Suppressor macrophage treated with lipopolysaccharide for 1 hour (primary cell): ENCODE measurements around the gene FILIP1L.

Experiments used
- DNase-seq, 3 donors: peaks; one replicate each; pipeline ENCODE4 v3.0.0-alpha.2; 2020 to 2022

FILIP1L gene

GRCh38 chr3:100114413-100115030 lies at the start of gene FILIP1L:
TSS of gene FILIP1L (minus strand) at chr3:100114501.
- no peak for DNase-seq

DNA sequence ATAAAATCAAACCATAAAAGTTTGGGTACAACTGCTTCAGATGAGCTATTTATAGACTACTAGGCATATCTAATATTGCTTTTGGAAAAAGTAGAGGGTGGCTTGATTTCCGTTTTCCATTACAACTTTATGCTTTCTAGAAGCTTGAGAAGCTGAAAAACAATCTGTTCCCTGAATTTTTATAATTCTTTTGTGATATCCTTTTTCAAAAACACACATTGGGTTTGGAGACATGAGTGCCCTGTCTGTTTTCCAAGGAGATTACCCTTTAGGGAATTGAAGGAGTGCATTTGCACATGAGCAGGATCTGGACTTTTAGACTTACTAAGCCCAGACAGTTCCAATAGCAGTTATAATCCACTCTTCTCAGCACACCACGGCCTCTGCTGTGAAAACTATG lies 49.5 kb upstream of the FILIP1L start:
- no peak for DNase-seq

DNA sequence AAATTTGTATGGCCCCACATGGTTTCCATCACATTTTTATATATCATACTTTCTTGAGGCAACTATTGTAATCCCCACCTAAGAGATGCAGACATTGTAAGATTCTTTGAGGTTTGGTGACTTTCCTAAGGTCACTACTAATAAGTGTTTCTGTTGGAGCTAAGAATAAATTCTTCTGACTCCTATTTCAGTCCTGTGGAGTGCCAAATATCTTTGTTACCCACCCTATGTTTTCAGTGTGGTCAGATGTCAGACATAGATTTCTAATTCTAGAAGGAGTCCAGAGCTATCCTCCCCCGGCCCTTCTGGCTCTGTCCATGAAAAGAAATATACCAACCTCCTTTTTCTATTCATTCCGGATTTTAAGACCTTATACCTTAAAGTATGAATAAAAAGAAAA lies 46.2 kb upstream of the FILIP1L start:
- DNase-seq = no peak

DNA sequence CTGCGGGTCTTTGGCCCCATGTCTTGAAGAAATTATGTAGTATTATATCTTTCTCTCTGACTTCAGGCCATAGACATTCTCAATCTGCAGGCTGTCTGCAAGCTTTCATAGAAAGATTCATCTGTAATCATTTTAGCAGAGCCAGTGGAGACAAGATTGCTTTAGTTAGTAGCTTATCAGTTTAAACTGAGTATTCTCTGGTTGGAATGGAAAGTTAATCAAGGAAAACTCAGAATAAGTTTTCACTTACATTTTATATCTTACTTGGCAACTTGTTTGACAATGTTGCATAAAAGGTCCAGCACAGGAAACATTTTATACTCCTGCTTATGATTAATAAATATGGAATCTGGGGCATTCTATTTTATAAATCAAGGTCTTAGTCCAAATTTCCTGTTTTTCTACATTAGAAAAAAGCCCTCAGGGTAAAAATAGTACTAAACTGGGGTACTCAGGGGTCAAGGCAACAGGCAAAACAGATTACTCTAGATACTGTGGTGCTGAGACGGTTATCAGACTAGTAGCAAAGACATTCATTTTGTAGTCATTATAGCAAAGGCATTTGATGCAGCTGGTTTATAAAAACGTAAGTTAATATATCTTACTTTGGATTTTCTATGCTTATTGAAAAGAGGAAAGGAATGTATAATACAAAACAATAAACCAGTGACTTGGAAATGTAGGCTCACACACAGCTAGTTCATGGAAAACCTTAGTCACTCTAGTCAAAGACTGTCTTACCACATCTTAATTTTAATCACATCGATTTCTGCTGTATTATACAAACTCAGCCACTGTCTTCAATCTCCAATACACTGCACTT lies 45.2 kb upstream of the FILIP1L start:
- no peak for DNase-seq

DNA sequence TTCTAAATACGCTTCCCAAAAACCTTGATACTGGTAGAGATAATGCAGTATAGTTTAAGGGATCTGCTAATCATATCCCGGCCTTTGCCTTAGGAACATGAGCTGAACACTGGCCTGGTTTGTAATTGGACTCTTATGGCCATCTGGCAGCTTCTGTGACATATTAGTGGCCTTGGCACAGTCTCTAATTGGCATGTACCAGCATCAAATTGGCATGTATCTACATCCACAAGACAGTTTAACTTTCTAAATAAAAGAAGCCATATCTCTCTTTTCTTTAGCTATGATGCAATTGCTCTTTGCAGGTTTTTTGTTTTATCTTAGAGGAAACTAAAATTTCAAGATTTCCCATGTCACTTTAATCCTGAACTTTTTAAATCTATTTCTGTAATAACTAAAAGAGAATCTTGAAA lies 44.6 kb upstream of the FILIP1L start:
- no peak for DNase-seq

DNA sequence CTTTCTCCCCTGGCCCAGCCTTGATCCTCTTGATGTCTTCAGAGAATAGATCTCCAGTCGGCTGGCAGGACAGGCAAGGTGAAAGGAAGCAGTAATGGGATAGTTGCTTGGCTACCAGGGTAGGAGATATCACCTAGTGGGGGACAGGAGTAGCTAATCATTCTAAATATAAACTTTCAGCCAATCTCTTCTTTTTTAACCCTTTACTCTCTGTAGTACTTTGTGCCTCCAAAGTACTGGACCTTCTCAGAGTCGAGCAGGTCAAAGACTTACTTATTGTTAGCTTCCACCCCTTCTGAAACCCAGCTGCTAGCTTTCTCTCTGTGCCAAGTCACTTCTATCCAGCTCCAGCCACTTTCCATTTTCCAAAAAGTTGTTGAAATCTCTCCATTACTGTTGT lies 43.4 kb upstream of the FILIP1L start:
- no peak for DNase-seq

- no peak for DNase-seq
Observed at GRCh38 chr3:100155590-100155989, 41.3 kb upstream of the FILIP1L start.

DNA sequence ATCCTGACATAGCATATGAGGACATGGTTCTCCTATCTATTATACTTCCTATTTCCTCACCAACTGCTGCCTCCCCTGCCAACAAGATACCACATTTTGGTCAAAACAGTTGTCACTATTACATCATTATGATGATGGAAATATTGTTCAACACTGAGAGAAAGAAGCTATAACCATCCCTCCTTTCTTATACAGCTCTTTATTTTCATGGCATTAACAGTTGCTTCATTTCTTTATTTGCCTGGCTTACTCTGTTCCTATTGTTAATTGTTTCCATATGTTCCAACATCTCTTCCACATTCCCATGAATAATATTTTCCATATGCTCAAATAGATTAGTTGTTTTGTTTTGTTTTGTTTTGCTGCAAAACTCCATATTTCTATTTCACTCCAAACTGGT lies 40.8 kb upstream of the FILIP1L start:
- no peak for DNase-seq

GRCh38 chr3:100154171-100154570 lies 39.9 kb upstream of the FILIP1L start:
- DNase-seq = no peak

GRCh38 chr3:100151024-100151707 lies 36.9 kb upstream of the FILIP1L start:
- no peak for DNase-seq

DNA sequence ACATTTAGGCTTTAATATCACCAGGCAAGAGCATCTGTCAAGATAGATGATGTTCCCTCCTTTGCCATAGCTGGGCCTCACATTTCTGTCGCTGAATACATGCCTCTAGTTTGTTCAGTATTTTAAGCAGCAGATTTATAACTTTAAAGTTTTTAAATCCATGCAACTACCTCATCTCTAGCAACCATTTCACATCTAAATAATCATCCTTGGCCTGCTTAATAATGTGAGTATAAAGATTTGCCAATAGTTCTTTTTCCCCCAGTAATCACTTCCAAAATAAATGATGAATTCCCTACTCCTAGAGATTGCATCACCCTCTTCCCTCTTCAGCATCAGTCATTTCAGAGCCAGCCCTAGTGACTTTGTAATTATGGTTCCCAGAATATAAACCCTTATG lies 36.2 kb upstream of the FILIP1L start:
- DNase-seq = no peak

GRCh38 chr3:100149713-100150415 lies 35.6 kb upstream of the FILIP1L start:
- no peak for DNase-seq

DNA sequence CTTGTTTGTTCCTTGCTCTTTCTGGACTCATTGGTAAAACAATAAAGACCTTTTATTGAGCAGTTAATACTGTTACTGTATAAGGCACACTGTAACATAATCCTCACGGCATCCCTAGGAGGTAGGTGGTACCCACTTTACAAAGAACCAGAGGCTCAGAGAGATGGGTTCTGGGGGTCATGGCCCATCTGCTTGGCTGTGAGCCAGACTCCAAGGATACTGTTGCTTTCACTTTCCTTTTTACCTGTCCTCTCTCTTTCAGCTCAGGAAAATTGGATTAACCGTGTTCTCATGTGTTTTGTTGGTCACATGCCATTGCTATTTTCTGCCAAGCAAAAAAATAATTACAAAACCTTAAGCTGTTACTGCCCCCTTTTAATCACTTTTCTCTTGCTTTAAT lies 34.8 kb upstream of the FILIP1L start:
- DNase-seq = no peak

- DNase-seq = peak in 1 of 3 donors; percentile 3
Observed at GRCh38 chr3:100144255-100144866, 30.1 kb upstream of the FILIP1L start.

DNA sequence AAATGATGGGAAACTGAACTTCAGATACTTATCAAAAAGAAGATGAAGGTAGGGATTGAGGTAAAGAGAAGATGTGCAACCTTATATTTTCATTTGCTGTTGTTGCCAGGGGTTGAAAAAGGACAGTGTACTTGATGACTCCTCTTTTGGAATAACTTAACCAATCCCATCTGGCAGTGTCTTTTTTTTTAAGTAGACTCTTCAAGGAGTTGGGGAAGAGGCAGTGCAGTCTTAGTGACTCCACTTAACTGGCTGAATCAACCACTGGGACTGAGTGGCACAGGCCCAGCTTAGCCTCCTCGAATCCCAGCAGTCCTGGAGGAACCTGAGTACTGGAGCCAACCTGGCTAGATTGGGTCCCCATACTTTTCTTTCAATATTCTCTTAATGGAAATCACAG lies 27.3 kb upstream of the FILIP1L start:
- DNase-seq = no peak

DNA sequence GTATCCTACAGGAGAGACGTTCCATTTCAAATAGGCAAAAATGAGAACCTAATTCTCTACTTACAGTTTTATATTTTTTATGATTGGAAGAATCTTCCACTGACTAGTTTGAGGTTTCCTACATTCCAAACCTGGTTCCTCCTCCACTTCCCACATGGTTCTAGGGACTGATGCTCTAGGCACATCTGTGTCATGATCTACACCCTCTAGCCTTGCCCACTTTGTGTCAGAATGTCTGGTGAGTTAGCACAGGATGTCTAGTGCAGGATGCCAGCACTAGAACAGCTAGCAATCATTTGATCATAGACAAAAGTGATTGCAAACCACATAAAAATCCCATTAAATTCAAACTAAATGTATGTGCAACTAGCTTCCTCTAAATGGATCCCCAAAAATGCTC lies 26.7 kb upstream of the FILIP1L start:
- no peak for DNase-seq

- no peak for DNase-seq
Observed at GRCh38 chr3:100136921-100137320, 22.6 kb upstream of the FILIP1L start.

DNA sequence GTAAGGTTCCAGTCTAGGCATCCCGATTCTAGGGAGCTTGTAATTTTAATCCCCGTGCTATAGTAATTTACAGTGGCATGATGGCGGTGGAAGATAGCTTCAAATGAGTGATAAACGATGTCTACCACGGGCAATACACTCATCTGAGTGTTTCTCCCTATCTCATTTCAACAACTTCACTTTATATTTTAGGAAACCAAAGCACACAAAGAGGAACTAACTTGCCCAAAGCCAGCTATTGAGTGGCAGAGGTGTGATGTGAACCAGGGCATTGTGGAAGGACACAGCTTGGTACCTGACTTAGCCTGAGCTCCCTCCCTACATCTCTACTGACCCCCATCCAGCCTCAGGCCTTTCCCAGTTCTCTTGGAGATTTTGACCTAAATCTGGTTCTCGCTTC lies 16.9 kb upstream of the FILIP1L start:
- no peak for DNase-seq

GRCh38 chr3:100129941-100130340 lies 15.6 kb upstream of the FILIP1L start:
- peak in 2 of 3 donors; percentile 7 to 8 for DNase-seq

DNA sequence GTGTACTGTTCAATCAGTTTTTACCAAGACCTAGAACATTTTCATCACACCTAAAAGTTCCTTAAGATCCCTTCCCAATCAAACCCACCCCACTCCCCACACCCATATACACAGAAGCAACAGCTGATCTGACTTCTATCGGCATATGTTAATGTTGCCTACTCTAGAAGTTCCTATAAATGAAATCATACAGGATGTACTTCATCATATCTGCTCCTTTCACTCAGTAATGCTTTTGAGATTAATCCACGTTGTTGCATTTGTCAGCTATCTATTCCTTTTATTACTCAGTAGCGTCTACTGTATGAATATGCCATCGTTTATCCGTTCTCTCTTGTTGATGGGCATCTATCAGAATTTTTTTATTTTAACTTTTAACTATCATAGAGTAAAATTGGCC lies 14.3 kb upstream of the FILIP1L start:
- DNase-seq = no peak

- DNase-seq = no peak
Observed at GRCh38 chr3:100127792-100128191, 13.5 kb upstream of the FILIP1L start.

DNA sequence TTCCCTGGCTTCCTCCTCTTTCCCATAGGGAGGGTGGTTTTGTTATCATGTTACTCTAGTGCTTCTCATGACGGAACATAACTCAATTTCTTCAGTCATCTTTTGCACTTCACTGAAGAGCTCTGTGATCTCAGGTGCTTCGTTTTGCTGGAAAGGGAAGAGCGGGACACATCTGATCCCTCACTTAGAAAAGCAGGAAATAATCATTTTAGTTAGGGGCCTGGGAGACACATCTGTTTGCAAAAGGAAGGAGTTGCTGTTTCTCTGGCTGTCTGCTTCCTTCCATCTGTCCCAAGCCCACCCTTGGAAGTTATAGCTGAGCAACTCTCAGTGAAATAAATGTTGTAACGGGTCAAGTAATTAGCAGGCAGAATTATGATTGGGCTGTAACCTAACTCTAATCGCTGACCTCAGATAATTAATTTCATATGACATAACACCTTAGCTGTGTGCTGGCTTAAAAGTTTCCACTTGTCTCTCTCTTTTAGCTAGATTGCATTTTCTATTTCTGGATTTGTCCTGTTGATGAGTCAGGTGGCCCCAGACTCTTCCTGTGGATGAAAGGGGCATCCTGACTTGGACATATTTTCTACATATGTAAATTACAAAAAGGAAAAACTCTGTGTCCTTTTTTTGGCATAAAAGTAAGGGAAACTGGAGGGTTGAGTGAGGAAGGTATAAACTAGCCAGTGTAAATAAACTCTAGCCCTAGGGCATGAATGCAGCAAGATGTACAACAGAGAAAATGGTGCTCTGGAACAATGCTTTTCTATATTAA lies 11.0 kb upstream of the FILIP1L start:
- DNase-seq = no peak
